NCI-H2081 (cell line): ENCODE data around the gene CTU2.

ENCODE experiments used
- DNase-seq, 2 experiments: peaks; one replicate each; lab custom pipeline; 2025; lab: John Stamatoyannopoulos, UW

Gene CTU2

GRCh38 chr16:88681709-88682451 lies 24.4 kb upstream of the CTU2 start:
- DNase-seq = no peak

- DNase-seq = no peak
Measured at GRCh38 chr16:88684569-88685155, 21.6 kb upstream of the CTU2 start.

DNA sequence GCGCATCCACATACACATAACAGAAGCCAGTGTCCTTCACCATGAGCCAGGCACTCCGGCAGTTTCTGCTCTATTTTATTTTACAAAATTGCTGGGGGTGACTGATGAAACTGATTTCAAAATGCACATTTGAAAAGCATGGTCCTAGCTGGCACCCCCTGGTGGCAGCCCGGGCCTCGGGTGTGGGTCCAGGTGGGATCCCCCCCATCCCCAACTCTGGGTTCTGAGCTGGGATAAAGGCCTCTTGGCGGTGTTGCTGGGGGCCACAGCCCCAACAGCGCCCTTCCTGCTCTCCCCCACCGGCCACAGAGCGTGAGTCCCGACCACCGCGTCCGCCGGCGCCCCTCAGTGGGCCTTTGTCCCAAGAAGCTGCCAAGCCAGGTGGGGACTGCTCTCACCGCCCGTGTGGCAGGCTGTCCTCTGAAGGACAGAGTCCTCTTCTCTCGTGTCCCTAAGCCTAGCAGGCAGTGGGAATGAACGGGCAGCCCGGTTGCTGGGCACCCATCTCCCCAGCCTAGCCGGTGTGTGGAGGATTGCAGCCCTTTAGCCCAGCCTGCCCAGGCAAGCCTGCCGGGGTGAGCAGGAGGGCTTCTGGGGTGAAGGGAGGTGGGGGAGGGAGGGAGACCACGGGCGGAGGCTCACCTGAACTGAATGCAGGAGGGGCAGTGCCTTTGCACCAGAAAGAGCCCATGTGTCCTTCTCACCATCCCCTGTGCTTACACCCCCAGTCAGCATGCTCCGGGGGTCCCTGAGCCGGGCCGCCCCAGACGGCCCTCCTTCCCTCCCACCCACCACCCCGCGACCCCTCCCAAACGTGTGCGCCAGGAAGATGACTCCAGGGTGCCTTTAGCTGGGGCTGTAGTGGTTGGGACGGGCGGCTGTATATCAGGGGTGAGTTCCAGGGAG lies 20.9 kb upstream of the CTU2 start:
- DNase-seq = no peak

DNA sequence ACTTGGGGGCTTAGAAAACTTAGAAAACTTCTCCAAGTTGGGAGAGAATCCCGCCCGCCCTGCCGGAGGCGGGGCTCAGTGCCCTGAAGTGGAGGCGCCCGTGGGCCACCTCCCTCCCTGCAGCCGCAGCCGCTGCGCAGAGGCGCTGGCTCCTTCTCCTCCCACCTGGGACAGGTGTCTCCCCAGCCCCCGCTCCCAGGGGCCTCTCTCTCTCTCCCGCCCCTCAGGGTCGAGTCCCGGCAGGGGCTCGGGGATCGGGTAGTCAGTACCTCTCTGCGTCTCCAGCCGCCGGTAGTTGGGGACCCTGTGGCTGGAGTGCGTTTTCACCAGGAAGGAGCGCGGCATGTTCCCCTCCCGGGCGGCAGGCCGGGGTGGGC lies 20.3 kb upstream of the CTU2 start:
- DNase-seq = peak in 1 of 2 experiments; percentile 64

DNA sequence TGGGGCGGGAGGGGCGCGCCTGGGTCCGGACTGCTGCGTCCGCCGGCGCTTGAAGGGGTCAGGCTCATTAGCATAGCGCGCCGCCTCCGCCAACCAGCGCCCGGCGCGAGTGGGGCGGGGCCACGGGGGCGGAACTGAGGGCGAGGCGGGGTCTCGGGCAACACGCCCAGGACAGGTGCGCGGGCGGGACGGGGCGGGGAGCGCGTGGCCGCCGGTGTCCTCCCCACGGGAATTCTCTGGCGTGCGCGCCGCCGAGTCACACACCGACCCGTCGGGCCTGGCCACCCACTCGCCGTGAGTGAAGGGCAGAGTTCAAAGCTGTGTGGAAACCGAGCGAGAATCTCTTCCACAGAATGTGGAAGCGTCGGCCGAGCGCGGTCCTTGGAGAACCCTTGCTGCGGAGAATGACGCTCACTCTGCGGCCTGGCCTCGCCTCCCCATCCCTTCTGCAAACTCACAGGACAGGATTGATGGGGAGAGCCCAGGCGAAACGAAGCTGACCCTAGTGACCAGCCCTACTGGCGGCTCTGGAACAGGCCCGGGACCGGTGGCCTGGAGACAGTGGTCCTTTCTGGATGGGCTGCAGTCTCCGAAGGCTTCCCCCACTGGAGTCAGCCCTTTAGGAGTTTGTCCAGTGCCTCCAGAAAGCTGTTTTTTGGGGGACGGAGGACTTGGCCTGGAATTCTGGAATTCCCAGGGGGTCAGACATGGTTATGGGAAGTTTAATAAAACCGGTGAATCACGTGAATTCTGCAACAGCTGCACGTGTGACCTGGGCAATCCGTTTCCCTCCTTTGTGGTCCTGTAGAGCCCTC lies 19.7 kb upstream of the CTU2 start, which contains the start of gene SNAI3:
Gene SNAI3, minus strand, starts transcription at position 69 of the 815 bp plus-strand sequence. CDS start 101 bp downstream, outside the sequence.
- peak; percentile 64 to 73 for DNase-seq

- no peak for DNase-seq
Measured at GRCh38 chr16:88687254-88687576, 19.1 kb upstream of the CTU2 start.

GRCh38 chr16:88687676-88688012 lies 18.7 kb upstream of the CTU2 start:
- DNase-seq = no peak

DNA sequence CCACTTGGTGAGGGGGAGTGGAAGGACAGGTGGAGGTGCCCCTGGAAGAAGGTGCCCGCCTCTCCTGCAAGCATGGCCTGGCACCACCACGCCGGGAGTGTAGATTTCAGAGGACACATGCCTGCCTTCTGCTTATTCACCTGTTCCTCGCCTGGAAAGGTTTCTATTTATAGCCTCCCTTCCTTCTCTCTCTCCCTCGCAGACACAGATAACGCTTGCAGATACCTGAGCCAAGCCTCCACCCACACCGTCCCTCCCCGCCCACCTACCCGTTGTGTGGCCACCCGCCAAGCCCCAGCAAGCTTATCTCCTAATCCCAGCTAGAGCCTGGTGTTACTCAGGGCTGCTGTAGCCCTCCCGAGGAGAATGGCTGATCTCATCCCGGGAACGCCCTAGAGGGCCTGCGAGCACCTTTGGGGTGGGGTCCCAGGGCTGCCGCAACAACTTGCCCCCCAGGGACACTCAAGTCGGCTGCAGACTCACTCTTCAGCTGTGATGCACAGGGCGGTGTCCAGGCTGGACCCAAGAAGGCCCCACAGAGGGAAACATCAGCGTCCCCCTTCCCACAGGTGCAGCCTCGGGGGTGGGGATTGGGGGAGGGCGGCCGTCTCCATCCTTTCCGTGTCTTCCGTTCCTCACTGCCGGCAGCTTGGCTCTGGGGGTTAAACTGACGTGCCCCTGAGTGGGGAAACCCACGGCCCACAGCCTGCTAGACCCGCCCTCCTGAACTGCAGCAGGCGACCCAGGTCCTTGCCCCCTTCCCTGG lies 18.1 kb upstream of the CTU2 start:
- DNase-seq = peak; percentile 54 to 69

GRCh38 chr16:88690341-88691128 lies 15.8 kb upstream of the CTU2 start:
- DNase-seq = no peak

DNA sequence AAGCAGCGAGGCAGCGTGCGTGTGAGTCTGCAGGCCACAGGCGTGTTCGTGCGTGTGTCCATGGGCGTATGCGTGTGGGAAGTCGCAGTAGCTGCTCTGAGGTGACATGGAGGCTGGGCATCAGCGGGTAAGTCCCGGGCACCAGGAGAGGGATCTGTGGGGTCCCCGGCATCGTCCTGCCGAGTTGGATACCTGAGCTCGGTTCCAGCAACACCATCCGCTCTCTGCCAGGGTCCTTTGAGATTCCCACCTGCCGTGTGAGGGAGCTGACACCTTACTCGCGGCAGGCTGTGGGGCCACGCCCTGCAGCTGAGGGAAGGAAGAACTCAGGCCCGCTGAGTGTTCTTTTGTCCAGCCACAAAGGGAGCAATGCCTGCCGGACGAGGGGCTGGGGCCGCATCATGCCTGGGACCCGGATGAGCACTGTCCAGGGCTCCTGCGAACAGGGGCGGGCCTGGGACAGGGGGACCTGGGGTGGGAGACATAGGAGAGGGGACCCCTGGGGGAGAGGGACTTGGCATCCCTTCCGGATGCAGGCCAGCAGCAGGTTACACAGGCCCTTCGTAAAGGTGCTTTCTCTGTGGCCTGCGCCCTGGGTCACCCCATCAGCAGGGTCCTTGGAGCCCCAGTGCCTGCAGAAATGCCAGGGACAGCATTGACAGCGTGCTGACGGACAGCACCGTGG lies 15.0 kb upstream of the CTU2 start:
- DNase-seq = no peak

- no peak for DNase-seq
Measured at GRCh38 chr16:88691924-88692560, 14.3 kb upstream of the CTU2 start.

DNA sequence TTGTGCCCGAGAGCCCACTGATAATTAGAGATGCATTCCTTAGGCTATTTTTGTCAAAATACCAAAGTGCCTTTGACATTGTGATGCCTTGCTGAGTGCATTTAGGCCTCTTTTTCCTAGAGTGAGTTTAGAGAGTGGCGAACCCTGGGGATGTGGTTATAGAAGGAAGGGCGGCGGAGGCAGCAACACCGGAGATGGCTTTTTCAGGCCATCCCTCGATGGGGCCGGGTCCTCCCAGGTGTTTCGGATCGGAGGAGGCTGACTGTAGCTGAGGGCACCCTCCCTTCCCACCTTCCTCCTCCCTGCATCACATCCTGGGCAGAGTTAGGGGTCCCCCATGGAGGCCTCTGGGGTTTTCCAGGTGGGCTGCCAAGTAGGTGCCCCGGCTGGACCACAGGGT lies 13.4 kb upstream of the CTU2 start:
- no peak for DNase-seq

GRCh38 chr16:88693420-88694177 lies 12.7 kb upstream of the CTU2 start:
- no peak for DNase-seq

DNA sequence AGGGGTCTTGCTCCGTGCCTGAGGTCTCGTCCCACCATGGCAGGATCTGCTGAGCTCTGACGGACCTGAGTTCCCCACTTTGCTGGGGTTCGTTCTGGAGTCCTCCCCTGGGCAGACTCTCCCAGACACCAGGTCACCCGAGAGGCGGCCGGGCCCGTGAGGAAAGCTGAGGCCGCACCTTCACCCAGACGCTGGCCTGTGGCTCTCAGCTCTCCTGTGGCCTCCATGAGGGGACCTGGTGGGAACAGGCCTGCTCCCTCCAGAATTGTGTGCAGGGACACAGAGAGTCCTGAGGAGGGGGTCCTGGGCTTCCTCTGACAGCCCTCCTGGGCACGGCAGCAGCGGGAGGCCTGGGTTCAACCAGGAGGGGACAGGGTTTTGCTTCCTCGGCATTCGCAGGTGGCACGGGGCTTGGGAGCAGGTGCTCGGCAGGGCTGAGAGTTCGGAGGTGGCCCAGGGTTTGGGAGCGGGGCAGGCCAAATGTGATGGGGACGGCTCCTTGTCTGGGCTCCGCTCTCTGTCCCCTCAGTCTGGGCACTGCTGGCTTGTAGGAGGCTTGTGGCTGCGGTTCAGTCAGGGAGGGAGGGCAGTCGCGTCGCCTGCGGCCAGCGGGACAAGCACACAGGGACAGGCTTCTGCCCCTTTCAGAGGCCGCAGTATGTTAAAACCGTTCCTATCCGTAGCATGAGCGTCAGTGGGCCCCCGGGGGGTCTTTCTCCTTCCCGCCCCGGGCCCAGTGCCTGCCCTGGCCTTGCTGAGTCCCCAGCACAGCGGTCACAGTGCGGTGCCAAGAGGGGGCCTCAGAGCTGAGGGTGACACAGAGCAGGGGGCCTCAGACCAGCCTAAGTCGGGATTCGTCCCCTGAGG lies 11.8 kb upstream of the CTU2 start:
- DNase-seq = no peak

GRCh38 chr16:88695218-88695617 lies 11.1 kb upstream of the CTU2 start:
- no peak for DNase-seq

- DNase-seq = no peak
Measured at GRCh38 chr16:88695753-88696152, 10.6 kb upstream of the CTU2 start.

DNA sequence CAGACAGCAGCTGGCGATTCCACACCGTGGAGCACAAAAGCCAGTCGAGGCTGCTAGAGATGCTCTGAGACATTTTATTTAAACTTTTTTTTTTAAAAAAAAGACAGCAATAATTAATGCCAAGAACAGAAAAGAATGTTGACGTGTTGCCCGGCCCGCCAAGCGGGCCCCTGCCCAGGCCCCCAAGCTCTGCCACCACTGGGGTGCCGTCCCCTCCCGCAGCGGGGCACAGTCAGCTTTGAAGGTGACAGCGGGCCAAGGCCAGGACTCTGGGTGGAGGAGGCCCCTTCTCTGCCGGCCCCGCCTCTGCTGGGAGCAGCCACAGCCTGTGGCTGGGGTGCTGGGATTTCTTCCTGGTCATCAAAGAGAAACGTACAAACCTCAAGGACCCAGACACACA lies 9.9 kb upstream of the CTU2 start:
- no peak for DNase-seq
